ENCODE measurements around the gene JAZF1. TPM values are rescaled to one million over a fixed set of nuclear protein-coding genes. Genes with fewer than 3 reads are reported as not detected.

The JAZF1 gene
- total RNA-seq, 1 experiment from 2014 or later, result 0.90 TPM

- no peak overlapping the region for H3K4me3 ChIP-seq
- H3K27ac ChIP-seq, result no peak overlapping the region
- peaks cover 38% of the 10 kb centered on the region for H3K4me1 ChIP-seq (replicated peaks; ENCODE audit: insufficient read depth)
- TF ChIP-seq EZH2 (IDR thresholded peaks at IDR 0.05; ENCODE audit: low read depth), result no peak
- TF ChIP-seq, protein P1, sequence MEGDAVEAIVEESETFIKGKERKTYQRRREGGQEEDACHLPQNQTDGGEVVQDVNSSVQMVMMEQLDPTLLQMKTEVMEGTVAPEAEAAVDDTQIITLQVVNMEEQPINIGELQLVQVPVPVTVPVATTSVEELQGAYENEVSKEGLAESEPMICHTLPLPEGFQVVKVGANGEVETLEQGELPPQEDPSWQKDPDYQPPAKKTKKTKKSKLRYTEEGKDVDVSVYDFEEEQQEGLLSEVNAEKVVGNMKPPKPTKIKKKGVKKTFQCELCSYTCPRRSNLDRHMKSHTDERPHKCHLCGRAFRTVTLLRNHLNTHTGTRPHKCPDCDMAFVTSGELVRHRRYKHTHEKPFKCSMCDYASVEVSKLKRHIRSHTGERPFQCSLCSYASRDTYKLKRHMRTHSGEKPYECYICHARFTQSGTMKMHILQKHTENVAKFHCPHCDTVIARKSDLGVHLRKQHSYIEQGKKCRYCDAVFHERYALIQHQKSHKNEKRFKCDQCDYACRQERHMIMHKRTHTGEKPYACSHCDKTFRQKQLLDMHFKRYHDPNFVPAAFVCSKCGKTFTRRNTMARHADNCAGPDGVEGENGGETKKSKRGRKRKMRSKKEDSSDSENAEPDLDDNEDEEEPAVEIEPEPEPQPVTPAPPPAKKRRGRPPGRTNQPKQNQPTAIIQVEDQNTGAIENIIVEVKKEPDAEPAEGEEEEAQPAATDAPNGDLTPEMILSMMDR (conservative IDR thresholded peaks at IDR 0.05), result no peak
- H3F3A ChIP-seq (ENCODE audit: insufficient read depth, low read depth), result peaks cover 8% of the 10 kb centered on the region; the same call in 1 of the 2 replicates
- POLR2A ChIA-PET (ENCODE audit: unreplicated experiment), result no interaction called here
- no peaks in the 10 kb centered on the region for H3K36me3 ChIP-seq (ENCODE audit: low read depth)
- no peak overlapping the region for H3K4me2 ChIP-seq
- H3K27me3 ChIP-seq (ENCODE audit: insufficient read depth, low read depth), result no peaks in the 10 kb centered on the region
- H2AFZ ChIP-seq, result no peak overlapping the region
- H4K20me1 ChIP-seq (ENCODE audit: insufficient read depth), result no peaks in the 10 kb centered on the region
- H3K9me2 ChIP-seq (ENCODE audit: insufficient read depth), result no peaks in the 10 kb centered on the region; the same call in 1 of the 2 replicates
- intact Hi-C loops (cut with micrococcal nuclease; ENCODE audit: unreplicated experiment), result no loop called here
- DNase-seq, result no peak
- H3K9me3 ChIP-seq (ENCODE audit: insufficient read depth, low read depth), result no peaks in the 10 kb centered on the region
- no TSS peak for BruUV-seq (replicated peaks)
- no peaks in the 10 kb centered on the region for H3K79me2 ChIP-seq (ENCODE audit: low read depth)
- CTCF ChIA-PET, result interaction anchor here (1.0 kb wide), 1 partner anchor 44 kb away, joined by 3 read pairs; no protein-coding TSS in a partner anchor
Measured at GRCh38 chr7:28106321-28106829, 74.2 kb downstream of the JAZF1 start.

DNA sequence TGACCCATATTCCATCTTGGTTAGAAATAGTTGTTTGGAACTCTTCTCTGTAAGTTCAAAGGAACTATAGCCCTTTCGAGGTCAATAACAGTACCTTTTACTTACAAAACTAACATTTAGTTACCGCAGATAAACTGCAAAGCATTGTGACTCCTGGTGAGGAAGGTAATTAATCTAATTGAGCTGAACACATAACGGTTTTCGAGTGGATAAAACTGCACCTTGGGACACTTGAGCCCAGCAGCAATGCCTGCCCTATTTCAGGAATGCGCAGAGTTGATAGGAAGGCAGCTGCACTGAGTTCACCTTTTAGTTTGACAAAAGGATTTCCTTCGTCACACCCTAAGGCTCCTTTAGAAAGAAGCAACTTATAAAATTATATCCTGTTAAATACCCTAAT is 75.4 kb downstream of the JAZF1 start:
- Histone ChIP-seq H3K4me1 (replicated peaks; ENCODE audit: insufficient read depth) (peaks cover 38% of the 10 kb centered on the region), H3K79me2 (ENCODE audit: low read depth) (no peaks in the 10 kb centered on the region), H3K27me3 (ENCODE audit: insufficient read depth, low read depth) (no peaks in the 10 kb centered on the region), H3K36me3 (ENCODE audit: low read depth) (no peaks in the 10 kb centered on the region), H3K9me2 (ENCODE audit: insufficient read depth) (no peaks in the 10 kb centered on the region), H3K4me3 (no peak overlapping the region), H3K9me3 (ENCODE audit: insufficient read depth, low read depth) (no peaks in the 10 kb centered on the region), H2AFZ (no peak overlapping the region), H4K20me1 (ENCODE audit: insufficient read depth) (no peaks in the 10 kb centered on the region), H3K4me2 (no peak overlapping the region), H3K27ac (no peak overlapping the region), H3F3A (ENCODE audit: insufficient read depth, low read depth) (peaks cover 8% of the 10 kb centered on the region; the same call in 1 of the 2 replicates)
- ChIA-PET CTCF (interaction anchor here (1.1 kb wide), 1 partner anchor 11 kb away, joined by 3 read pairs; no protein-coding TSS in a partner anchor), POLR2A (ENCODE audit: unreplicated experiment) (no interaction called here)
- intact Hi-C loops (cut with micrococcal nuclease; ENCODE audit: unreplicated experiment), result no loop called here
- TF ChIP-seq, protein P1 (conservative IDR thresholded peaks at IDR 0.05), result no peak
- no peak for TF ChIP-seq EZH2 (IDR thresholded peaks at IDR 0.05; ENCODE audit: low read depth)
- BruUV-seq (replicated peaks), result no TSS peak
- no peak for DNase-seq

- BruUV-seq (replicated peaks), result no TSS peak
- H3K79me2 ChIP-seq (ENCODE audit: low read depth), result no peaks in the 10 kb centered on the region
- POLR2A ChIA-PET (ENCODE audit: unreplicated experiment), result no interaction called here
Measured at GRCh38 chr7:28104811-28105210, 75.8 kb downstream of the JAZF1 start.

More at GRCh38 chr7:28104811-28105210, 75.8 kb downstream of the JAZF1 start:
- no peaks in the 10 kb centered on the region for H3K36me3 ChIP-seq (ENCODE audit: low read depth)
- H3K27ac ChIP-seq, result no peak overlapping the region
- no peak for TF ChIP-seq EZH2 (IDR thresholded peaks at IDR 0.05; ENCODE audit: low read depth)
- TF ChIP-seq, protein P1 (conservative IDR thresholded peaks at IDR 0.05), result no peak
- H3K4me1 ChIP-seq (replicated peaks; ENCODE audit: insufficient read depth), result peaks cover 38% of the 10 kb centered on the region
- no peak overlapping the region for H2AFZ ChIP-seq
- H3F3A ChIP-seq (ENCODE audit: insufficient read depth, low read depth), result peaks cover 8% of the 10 kb centered on the region; the same call in 1 of the 2 replicates
- H3K4me3 ChIP-seq, result no peak overlapping the region
- CTCF ChIA-PET, result interaction anchor here (1.1 kb wide), 1 partner anchor 11 kb away, joined by 3 read pairs; no protein-coding TSS in a partner anchor
- DNase-seq, result no peak
- no peaks in the 10 kb centered on the region for H4K20me1 ChIP-seq (ENCODE audit: insufficient read depth)
- intact Hi-C loops (cut with micrococcal nuclease; ENCODE audit: unreplicated experiment), result no loop called here
- H3K9me3 ChIP-seq (ENCODE audit: insufficient read depth, low read depth), result no peaks in the 10 kb centered on the region
- no peaks in the 10 kb centered on the region for H3K27me3 ChIP-seq (ENCODE audit: insufficient read depth, low read depth)
- H3K9me2 ChIP-seq (ENCODE audit: insufficient read depth), result no peaks in the 10 kb centered on the region
- no peak overlapping the region for H3K4me2 ChIP-seq

Data from PC-9 (cell line).